Measurements from ENCODE around the gene EEPD1.

GRCh38 chr7:36180121-36180520 lies 27.1 kb downstream of the EEPD1 start:
- TF ChIP-seq CTCF (IDR thresholded peaks at IDR 0.05) = no peak
- no peak for TF ChIP-seq POLR2A (IDR thresholded peaks at IDR 0.05)
